Endothelial cell of hepatic sinusoid (primary cell): ENCODE data around the gene ADGRD1.

Source experiments
- in situ Hi-C: cut with HindIII; loops from 2 replicates; pipeline ENCODE4 v1.10.0; 2017; ENCODE audit warnings: low sequenced_read_pairs

The ADGRD1 gene

DNA sequence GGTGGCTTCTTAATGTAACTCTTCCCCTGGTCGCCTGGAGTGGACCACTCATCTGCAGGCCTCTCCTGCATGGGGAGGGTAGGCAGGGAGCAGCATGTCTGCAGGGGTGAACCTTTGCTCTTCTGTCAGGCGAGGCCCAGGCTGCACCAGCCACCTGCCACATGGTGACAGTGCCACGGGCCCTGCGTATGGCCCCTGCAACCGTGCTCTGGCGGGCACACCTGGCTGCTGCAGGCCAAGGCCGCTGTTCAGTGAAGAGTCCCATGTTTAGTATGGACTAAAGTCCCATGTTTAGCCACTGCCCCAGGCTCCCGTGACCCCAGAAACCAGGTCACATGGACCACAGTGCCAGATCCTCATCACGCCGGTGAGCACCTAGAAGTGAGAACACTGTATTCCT, 187.0 kb downstream of the ADGRD1 start:
- in situ Hi-C loops, result loop anchor here (25.0 kb wide), 1 partner anchor 472 kb away; no protein-coding TSS in a partner anchor

DNA sequence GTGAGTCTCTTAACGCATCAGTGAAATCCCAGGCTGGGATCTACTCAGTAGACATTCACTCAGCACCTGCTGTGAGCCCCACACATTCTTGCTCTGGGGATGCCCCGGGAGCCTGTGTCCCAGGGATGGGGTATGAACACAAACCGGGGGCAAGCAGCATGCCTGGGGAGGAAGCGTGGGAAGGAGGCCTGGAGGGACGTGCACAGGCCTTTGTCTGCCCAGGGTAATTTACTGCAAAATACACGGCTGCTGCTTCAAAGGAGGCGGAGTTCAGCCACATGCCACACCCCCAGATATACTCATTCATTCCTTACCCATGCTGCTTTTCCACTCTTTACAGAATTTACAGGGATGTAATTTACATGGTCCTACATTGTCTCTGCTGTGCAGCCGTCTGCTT, 187.8 kb downstream of the ADGRD1 start:
- in situ Hi-C loops, result loop anchor here (25.0 kb wide), 1 partner anchor 471 kb away; no protein-coding TSS in a partner anchor

DNA sequence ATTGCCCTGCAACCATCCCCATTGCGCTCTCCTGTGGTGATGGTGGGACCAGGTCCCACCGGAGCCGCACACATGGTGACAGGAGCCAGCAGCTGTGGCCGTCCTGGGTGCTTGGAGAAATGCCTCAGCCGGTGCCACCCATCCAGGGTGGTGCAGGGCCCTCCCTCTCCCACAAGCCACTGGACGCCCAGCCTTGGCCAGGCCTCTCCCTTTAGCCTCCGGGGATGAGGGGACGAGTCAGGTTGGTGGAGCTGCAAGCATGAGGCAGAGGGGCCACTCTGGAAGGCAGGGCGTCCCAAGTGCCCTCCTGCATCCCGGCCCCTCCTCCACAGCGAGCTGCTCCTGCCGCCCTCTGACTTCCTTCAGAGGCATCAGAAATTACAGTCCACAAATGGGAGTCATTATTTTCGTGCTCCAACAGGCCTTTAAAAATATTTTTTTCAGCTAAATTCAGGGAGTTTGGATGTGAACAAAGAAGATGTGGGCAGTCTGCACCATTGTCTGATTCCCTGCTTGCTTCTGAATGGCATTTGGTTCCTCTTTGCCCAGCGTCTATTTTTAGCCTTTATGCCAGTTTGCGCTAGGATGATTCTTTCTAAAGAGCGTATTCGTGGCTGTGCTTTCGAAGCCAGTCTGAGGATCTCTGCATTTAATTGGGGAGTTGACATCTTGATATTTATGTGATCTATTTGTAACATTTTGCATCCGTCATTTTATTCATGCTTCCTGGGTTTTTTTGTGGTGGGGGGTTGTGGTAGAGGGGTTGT, 189.4 kb downstream of the ADGRD1 start:
- in situ Hi-C loops, result loop anchor here (25.0 kb wide), 1 partner anchor 469 kb away; no protein-coding TSS in a partner anchor

DNA sequence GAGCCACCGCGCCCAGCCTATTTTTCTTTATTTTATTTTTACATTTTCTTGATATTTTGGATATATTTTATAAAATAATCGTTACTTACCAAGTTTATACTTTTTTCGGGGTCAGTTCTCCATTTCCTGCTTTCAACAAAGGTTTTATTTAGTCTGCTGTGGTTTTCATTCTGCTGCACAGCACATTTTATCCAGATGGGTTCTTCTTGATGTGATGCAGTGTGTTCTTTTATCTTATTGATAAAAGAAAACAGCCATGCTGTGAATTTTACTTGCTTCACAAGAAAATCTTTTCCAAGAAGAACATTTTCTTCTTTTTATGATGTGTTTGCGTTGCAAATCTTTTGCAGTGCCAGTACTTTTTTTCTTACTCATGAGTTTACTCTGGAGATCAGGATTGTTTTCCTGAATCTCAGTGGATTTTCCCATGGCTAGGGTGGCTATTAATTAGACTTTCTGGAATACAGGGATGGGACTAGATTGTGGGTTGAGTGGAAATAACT, 192.5 kb downstream of the ADGRD1 start:
- in situ Hi-C loops, result loop anchor here (25.0 kb wide), 1 partner anchor 466 kb away; no protein-coding TSS in a partner anchor

DNA sequence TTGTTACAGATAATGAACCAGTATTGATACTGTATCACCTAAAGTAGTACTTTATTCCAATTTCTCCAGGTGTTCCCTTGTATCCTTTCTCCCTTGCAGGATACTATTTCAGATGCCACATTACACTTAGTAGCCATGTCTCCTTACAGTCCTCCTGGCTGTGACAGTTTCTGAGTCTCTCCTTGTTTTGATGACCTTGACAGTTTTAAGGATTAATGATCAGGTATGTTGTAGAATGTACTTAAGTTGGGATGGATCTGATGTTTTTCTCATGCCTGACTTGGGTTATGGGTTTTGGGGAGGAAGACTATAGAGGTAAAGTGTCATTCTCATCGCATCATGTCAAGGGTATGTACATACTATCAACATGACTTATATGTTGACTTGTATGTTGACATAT, 193.6 kb downstream of the ADGRD1 start:
- in situ Hi-C loops, result loop anchor here (25.0 kb wide), 1 partner anchor 465 kb away; no protein-coding TSS in a partner anchor

DNA sequence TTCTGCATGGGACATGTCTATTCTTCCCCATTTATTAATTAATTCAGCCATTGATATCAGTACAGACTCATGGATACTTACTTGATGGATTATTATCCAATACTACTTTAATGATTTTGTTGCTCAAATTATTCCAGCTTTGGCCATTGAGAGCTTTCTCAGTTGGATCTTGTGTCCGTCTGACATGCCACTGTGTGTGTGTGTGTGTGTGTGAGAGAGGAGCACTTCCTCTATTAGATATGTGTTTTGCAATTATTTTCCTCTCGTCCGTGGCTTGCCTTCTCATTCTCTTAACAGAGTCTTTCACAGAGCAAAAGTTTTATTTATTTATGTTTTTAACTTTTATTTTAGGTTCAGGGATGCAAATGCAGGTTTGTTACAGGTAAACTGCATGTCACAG, 194.2 kb downstream of the ADGRD1 start:
- in situ Hi-C loops, result loop anchor here (25.0 kb wide), 1 partner anchor 464 kb away; no protein-coding TSS in a partner anchor

DNA sequence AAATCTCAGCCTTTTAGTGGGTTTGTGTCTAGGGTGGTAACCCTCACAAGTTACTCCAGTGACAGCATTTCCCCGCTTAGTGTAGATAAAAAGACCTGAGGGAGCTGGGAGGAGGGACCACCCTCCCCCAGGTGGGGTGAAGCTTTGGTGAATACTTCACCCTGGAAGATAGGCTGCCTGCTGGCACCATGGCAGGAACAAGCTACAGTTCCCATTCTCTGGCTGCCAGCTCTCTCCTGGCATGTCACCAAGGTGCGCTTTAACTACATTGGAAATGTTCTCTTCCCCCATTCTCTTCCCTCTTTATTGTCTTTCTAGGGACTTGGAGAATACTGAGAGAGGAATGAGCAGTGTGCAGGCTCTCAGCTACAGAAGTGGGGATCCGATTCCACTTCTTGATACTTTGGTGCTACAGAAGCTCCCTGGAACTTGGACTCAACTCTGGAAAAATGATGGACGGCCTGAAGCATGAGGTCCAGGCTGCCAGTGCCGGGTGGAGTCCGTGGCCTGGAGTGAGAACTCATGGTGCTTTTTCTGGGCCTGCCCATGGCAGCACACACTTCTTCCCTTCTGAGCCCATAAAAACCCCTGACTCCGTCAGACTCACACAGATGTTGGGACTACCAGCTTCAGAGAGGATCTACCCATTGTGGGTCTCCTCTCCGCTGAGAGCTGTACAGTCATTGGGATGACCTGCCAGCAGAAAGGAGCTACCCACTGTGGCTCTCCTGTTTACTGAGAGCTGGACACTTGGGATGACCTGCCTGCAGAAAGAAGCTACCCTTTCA, 198.0 kb downstream of the ADGRD1 start:
- in situ Hi-C loops, result no loop called here

DNA sequence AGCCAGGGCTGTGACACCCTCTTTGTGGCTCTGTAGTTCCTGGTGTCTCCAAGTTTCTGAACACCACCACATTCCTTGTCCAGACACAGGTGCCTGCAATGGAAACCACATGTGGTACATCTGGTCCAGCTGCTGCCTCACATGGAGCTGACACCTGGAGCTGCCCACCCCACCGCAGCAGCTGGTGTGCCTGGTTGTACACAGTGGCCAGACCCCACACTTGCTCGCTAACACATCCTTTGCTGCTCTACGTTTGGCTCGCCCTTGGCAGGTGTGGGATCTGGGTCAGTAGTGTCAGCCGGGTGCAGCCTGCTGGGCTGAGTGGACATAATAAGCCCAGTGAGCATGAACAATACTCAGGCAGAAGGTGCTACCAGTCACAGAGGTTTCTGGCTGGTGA, 198.9 kb downstream of the ADGRD1 start:
- in situ Hi-C loops, result no loop called here

DNA sequence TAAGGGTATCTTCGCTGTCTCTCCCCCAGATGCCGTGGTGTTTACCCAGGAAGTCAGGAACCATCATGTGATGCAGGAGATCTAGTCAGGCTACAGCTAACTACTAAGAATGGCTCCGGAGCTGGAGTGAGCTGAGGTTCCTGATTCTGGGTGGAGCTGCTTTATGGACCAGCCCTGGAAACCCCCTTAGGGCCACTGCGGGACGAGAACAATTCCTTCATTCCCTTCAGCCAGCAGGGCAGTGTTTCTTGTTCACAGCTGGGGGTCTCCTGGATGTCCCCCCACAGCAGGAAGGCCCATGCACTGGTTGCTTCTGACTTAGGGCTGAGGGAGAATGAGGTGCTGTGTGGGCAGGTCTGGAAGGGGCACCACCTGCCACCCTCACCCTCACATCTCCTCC, 199.3 kb downstream of the ADGRD1 start:
- in situ Hi-C loops, result no loop called here

DNA sequence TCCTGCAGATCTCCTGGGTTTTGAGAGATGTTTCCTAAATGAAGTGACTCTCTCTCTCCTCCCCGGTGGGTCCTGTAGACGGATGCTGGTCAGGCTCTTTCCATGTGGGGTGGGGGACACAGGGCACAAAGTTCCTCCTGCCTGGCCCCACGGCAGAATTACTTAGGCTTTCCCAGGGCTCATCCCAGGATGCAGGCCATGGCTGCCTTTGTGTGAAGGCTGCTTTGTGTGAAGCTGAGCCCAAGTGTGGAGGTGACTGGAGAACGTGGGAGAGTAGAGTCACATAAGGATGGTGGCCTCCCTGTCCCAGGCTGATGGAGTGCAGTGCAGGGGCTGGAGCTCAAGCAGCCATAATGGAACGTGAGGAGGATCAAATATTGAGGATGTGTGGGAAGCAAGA, 200.2 kb downstream of the ADGRD1 start:
- in situ Hi-C loops, result no loop called here

DNA sequence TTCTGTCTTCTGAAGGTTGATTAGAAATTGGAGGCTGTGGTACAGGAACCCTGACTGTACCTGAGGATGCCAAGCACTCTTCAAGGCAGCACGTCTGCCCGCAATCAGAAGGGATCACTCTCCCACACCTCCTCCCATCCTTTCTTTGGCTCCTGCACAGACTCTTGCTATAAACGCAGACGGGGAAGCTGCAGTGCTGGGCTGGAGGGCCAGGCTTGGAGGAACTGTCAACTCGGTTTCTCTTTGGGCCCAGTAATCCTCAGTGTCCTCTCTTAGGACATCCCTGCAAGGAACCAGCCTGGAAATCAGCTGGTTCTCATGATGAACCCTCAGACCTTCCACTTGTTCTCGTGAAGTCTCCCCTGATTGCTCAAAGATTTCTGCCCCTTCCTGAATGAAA, 201.4 kb downstream of the ADGRD1 start:
- in situ Hi-C loops, result no loop called here

DNA sequence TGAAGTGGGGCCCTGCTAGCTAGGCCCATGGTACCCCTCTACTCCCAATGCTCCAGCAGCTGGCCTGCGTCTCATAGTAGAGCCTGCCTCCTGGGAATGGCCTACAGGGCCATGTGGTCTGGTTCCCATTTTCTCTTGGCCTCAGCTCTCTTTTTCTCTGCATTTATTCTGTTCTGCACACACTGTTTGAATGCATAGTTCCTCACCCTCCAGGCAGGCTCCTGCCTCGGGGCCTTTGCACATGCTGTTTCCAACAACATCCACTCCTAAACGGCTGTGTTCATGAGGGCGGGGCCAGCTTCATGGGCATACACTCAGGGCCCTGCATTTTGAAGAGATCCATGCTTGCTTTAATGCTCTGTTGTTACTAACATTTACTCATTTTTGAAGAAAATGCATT, 204.0 kb downstream of the ADGRD1 start:
- in situ Hi-C loops, result no loop called here

DNA sequence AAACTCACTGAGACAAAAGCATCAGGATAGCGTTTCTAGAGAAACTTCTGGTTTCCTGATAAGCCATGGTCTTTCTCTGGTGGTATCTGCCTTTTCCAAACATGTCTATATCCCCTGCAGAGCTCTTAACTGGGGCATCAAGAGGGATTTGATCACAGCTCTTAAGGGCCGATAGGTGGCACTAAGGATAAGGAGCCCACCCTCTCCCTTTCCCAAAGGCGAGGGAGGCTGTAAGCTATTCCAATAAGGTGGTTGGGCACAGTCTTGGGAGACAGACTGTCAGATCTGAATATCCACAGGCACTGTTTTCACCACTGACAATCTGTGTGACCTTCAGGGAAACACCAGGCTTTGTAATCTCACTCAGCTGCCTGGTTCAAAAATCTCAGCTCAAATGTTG, 206.0 kb downstream of the ADGRD1 start:
- in situ Hi-C loops, result no loop called here

DNA sequence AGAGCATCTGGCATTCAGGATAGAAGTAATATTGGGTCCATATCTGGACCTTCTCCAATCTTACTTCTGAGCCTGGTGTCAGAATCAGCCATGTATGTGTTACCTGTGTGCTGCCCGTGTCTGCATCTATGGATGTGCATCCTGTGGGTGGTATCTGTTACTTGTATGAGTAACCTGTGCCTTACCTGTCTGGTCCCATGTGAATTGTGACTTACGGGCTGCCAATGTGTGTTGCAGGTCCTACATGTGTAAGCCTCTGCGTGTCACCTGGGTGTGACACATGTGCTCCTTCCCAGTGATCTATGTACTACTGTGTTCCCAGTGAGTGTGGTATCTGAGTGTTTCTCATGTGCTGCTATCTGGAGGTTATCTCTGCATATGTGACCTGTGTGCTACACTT, 208.4 kb downstream of the ADGRD1 start:
- in situ Hi-C loops, result no loop called here

DNA sequence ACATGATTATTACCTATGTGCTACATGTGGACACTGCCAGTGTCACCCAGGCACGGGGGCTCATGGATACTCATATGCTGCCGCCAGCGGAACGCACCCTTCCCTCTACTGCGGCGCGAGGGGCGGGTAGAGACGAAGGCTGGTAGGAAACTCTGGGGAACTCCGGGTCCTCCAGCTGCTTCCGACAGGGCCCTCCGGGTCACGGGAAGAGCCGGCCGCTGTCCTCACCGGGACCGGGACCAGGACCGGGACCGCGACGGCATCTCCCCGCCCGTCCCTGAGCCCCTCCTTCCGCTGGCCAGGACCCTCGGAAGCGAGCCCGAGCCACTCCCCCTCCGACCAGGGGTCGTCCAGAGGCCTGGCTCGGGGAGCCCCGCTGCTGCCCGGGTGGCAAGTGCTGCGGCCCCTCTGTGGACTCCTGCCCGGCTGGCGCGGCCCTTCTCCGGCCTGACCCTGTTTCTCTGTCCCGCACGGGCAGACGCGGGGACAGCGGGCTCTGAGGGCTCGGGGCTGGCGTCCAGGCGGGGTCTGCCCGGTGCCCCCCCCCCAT, 209.6 kb downstream of the ADGRD1 start:
- in situ Hi-C loops, result no loop called here

DNA sequence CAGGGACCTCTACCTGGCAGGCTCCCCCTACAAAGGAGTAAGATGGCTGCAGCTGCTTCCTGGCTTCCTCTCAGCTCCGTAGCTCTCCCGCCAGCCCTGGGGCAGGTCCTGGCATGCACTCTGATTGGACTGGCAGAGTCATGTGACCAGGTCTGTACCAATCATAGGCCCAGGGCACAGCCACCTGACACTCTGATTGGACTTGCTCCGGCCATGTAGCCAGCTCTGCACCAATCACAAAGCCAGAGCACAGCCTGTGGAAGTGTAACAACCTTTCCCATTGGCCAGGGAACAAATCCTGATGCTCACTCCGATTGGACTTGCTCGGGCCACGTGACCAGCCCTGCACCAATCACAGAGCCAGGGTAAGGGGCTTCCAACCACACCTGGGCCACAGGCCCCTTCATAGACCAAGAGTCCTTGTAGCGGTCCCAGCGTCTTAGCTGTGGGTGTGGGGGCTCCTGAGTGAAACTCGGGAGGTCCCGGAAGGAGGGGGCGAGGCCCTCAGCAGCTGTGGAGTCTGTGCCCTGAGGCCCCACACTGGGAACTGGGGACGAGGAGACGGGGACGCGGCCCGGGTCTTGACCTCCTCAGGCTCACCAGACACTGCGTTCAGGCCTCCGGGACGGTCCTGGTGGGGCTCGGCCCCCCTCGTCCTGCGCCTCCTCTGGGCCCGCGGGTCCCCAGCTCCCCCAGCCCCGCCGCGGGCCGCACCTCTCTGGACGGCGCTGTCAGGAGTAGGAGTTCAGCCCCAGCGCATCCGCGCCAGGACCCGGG, 210.6 kb downstream of the ADGRD1 start:
- in situ Hi-C loops, result no loop called here

DNA sequence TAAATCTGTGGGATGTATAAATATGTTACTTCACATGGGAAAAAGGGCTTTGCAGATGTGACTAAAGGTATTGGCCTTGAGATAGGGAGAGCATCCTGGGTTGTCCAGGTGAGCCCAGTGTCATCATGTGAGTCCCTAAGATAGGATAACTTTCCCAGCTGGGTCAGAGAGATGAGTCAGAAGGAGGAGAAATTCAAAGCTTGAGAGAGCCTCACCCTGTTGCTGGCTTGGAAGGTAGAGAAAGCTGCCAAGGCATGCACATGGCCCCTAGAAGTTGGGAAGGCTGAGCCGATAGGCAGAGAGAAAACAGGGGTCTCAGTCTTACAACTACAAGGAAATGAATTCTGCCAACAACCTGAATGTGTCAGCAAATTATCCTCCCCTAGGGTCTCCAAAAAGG, 213.0 kb downstream of the ADGRD1 start:
- in situ Hi-C loops, result no loop called here

DNA sequence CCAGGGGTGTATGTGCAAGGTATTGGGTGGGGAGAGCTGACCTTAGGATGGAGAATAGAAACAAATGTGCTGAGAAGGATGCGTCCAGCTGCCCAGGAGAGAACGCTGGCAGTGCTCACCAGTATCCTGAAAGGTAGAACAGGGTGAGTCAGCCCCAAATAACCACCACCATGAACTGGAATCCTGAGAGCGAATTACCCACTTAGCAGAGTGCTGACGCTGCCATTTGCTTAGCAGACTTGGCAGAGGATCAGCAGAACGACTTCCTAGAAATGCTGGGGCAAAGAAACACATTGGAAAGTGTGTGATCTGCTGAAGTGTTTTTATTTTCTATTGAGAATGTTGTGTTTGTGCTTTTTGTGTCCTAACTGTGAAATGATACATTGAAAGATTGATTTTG, 213.6 kb downstream of the ADGRD1 start:
- in situ Hi-C loops, result no loop called here

DNA sequence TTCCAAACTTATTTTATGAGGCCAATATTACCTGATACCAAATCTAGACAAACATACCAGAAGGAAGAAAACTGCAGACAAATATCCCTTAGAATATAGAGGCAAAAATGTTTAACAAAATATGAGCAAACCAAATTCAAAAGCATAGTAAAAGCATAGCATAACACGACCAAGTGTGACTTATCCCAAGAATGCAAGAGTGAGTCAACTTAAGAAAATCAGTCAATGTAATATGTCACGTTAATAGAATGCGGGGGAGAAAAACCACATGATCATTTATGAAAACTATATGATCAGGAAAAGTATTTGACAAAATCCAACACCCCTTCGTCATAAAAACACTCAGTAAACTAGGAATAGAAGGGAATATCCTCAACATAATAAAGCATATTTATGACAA, 217.3 kb downstream of the ADGRD1 start:
- in situ Hi-C loops, result no loop called here

DNA sequence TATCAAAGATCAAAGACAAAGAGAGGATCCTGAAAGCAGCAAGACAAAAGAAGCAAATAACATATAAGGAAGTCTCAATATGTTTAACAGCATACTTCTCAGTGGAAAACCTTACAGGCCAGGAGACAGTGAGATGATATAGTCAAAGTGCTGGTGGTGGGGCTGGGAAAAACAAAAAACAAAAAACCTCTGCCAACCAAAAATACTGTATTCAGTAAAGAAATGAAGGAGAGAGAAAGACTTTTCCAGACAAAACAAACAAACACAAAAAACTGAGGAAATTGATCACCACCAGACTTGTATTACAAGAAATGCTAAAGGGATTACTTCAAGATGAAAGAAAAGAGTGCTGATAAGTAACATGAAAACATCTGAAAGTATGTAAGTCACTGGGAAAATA, 221.2 kb downstream of the ADGRD1 start:
- in situ Hi-C loops, result no loop called here

DNA sequence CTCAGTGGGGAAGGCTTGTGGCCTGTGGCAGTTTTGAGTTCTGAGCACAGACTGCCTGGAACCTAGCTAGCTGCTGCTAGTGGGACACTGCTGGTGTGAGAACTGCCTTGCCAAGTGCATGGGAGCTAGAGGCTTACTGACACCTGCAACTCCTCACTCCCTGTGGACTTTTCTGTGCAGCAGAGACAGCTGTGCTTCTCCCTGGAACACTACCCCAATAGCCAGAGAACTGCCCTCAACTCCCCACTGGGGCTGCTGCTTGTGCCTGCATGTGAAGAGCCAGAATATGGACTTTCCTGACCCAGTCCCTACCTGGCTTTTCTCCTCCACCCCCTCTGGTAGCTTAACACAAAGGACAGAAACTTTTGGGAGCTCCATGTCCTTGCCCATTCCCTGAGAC, 222.6 kb downstream of the ADGRD1 start:
- in situ Hi-C loops, result no loop called here
